Activated naive CD4-positive, alpha-beta T cell treated with anti-CD3 and anti-CD28 coated beads for 36 hours (primary cell): Measurements from ENCODE around the gene GINS3. TPM values are rescaled to one million over a fixed set of nuclear protein-coding genes. Genes with fewer than 3 reads are reported as not detected.

Source experiments
- CTCF ChIA-PET: fragments of 350-600 bp; sonication (Branson Sonifier 250); formaldehyde crosslinking; loops from one replicate; lab custom pipeline; 2021; ENCODE audit warnings: antibody characterized with exemption; lab: Charles Lee
- DNase-seq: peaks from one replicate; pipeline ENCODE4 v3.0.0-alpha.2; 2020
- H3K27ac Mint-ChIP-seq: one replicate; pipeline ENCODE4 v1.8.0; 2021; ENCODE audit warnings: mild to moderate bottlenecking, mixed read lengths
- H3K27me3 Mint-ChIP-seq: one replicate; pipeline ENCODE4 v1.8.0; 2021; ENCODE audit warnings: low read depth, mixed read lengths
- H3K36me3 Mint-ChIP-seq: one replicate; pipeline ENCODE4 v1.8.0; 2021; ENCODE audit warnings: low read depth, mixed read lengths
- H3K4me1 Mint-ChIP-seq: one replicate; pipeline ENCODE4 v1.8.0; 2021; ENCODE audit warnings: low read depth, mixed read lengths
- H3K4me3 Mint-ChIP-seq: one replicate; pipeline ENCODE4 v1.8.0; 2021; ENCODE audit warnings: mild to moderate bottlenecking, moderate library complexity, mixed read lengths
- H3K9me3 Mint-ChIP-seq: one replicate; pipeline ENCODE4 v1.8.0; 2021; ENCODE audit warnings: mixed read lengths
- intact Hi-C: fragments of 100-400 bp; cut with micrococcal nuclease; formaldehyde crosslinking; loops from one replicate; pipeline ENCODE4 v1.15.1; 2023
- total RNA-seq, 2 experiments: library from RNA; stranded (reverse); gene quantifications; one replicate each; pipeline ENCODE4 v1.2.3, GENCODE V29; 2021

Gene GINS3
- total RNA-seq, 2 experiments from 2014 or later: 19.2 to 20.3 TPM

DNA sequence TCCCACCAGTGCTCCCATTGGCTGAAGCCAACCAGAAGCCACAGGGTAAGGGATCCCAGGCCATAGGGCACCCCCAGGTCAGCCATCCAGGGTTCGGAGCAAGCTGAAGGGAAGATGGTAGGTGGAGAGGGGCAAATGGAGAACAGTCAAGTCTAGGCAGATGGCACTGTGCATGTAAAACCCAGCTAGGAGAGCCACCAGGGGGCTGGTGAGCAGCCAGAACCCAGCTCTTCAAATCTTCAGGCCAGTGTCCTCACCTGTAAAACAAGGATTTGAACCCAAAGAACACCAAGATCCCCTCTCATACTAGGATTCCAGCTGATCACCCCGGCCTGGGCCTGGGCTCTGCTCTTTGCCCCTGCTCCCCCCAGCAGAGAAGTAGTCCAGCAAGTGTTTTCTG is 43.5 kb downstream of the GINS3 start:
- H3K9me3 Mint-ChIP-seq: peaks cover 3% of the 10 kb centered on the region
- H3K4me1 Mint-ChIP-seq: no peaks in the 10 kb centered on the region
- no peaks in the 10 kb centered on the region for H3K36me3 Mint-ChIP-seq
- intact Hi-C loops: no loop called here
- no peak overlapping the region for H3K4me3 Mint-ChIP-seq
- H3K27ac Mint-ChIP-seq: no peak overlapping the region
- H3K27me3 Mint-ChIP-seq: no peaks in the 10 kb centered on the region
- CTCF ChIA-PET: no interaction called here
- no peak for DNase-seq

DNA sequence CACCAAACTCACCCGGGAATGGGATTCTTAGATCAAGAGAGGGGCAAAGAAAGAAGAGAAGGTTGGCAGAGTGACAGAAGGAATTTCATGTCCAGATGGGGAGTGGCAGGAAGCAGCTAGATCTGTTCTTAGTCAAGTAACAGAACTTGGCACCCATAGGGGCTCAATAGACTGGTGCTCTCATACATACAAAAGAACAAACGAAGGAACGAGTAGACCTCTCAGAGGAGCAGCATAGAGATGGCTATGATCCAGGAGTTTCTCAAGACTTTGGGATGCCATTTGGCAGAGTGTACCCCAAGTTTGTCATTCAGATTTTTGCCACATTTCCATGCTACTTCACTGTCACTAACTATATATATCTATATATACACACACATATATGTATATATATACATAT is 47.9 kb downstream of the GINS3 start:
- no peak for DNase-seq
- no peak overlapping the region for H3K4me3 Mint-ChIP-seq
- H3K36me3 Mint-ChIP-seq: no peaks in the 10 kb centered on the region
- no peak overlapping the region for H3K27ac Mint-ChIP-seq
- H3K4me1 Mint-ChIP-seq: no peaks in the 10 kb centered on the region
- intact Hi-C loops: no loop called here
- peaks cover 9% of the 10 kb centered on the region for H3K27me3 Mint-ChIP-seq
- CTCF ChIA-PET: interaction anchor here (0.6 kb wide), 1 partner anchor 134 kb away, joined by 3 read pairs; no protein-coding TSS in a partner anchor
- H3K9me3 Mint-ChIP-seq: peaks cover 3% of the 10 kb centered on the region

DNA sequence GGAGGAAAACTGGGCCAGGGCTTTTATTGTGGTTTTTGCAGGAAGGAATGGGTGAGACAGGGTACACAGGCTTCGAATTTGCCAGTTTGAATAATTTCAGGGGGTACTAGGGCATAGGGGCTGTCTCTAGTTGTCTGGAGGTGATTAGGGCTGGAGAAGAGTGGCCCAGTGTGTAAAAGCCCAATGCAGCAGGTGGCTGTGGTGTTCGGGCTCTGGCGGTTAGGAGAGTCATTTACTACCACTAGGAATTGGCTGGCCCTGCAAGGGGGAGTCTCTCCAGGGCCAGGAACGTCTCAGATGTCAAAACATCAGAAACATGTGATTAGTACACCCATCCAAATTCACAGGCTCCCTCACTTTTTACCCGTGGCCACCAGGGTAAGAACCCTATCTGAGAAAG is 50.3 kb downstream of the GINS3 start:
- no peak overlapping the region for H3K27ac Mint-ChIP-seq
- H3K27me3 Mint-ChIP-seq: peaks cover 9% of the 10 kb centered on the region
- H3K36me3 Mint-ChIP-seq: no peaks in the 10 kb centered on the region
- CTCF ChIA-PET: no interaction called here
- intact Hi-C loops: no loop called here
- H3K9me3 Mint-ChIP-seq: peaks cover 2% of the 10 kb centered on the region
- H3K4me1 Mint-ChIP-seq: no peaks in the 10 kb centered on the region
- DNase-seq: no peak
- H3K4me3 Mint-ChIP-seq: no peak overlapping the region

DNA sequence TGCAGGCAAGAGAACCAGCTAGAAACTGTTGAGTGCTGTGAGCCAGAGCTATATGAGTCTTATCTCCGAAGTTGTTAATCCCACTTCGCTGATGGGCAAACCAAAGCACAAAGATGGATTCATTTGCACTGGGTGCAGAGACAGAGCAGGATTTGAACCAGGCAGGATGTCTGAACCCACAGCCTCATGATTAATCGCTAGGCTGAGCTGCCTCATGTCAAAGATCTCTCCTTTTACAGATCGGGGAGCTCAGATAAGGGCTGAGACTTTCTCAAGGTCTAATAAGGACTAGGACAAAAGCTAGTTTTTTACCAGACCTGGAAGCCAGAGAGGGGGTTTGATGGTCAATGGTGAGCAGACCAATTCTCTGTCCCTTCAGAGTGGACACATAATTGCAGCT is 51.5 kb downstream of the GINS3 start:
- no peak overlapping the region for H3K27ac Mint-ChIP-seq
- H3K4me3 Mint-ChIP-seq: no peak overlapping the region
- peaks cover 13% of the 10 kb centered on the region for H3K27me3 Mint-ChIP-seq
- no peaks in the 10 kb centered on the region for H3K9me3 Mint-ChIP-seq
- no peak for DNase-seq
- intact Hi-C loops: no loop called here
- CTCF ChIA-PET: interaction anchor here (0.6 kb wide), 1 partner anchor 107 kb away, joined by 3 read pairs; no protein-coding TSS in a partner anchor
- no peaks in the 10 kb centered on the region for H3K4me1 Mint-ChIP-seq
- no peaks in the 10 kb centered on the region for H3K36me3 Mint-ChIP-seq

DNA sequence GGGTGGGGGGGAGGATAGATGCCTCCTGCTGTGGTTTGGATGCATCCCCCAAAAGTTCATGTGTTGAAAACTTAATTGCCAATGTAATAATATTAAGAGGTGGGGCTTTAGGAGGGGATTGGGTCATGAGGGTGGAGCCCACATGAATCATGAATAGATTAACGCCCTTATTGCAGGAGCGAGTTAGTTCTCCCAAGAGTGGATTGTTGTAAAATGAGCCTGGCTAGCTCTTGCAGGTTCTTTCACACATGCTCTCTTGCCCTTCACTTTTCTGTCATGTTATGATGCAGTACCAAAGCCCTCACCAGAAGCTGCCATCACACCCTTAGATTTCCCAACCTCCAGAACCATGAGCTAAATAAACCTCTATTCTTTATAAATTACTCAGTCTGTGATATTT is 52.0 kb downstream of the GINS3 start:
- H3K9me3 Mint-ChIP-seq: no peaks in the 10 kb centered on the region
- intact Hi-C loops: no loop called here
- no peaks in the 10 kb centered on the region for H3K36me3 Mint-ChIP-seq
- no peak for DNase-seq
- peaks cover 15% of the 10 kb centered on the region for H3K27me3 Mint-ChIP-seq
- H3K4me3 Mint-ChIP-seq: no peak overlapping the region
- H3K4me1 Mint-ChIP-seq: no peaks in the 10 kb centered on the region
- no peak overlapping the region for H3K27ac Mint-ChIP-seq
- CTCF ChIA-PET: interaction anchor here (0.6 kb wide), 1 partner anchor 108 kb away, joined by 3 read pairs; no protein-coding TSS in a partner anchor

DNA sequence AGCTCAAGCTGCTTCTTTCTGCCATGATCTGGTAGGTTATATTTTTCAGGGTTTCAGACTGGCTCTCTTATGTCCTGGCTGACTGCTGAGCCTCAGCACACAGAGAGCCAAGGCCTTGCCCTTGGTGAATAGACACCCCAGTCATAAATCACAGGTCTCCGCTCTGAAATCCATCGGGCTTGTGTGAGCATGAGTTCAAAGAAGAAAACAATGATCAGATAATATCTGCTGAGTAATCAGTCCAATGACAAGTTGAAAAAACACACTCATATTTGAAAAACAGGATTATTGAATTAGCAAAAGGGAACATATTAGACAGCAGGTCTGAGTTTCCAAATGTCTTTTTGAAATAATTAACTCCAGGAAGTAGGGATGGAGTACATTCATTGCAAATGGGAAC is 56.6 kb downstream of the GINS3 start:
- intact Hi-C loops: no loop called here
- Mint-ChIP-seq H3K4me1 (no peaks in the 10 kb centered on the region), H3K9me3 (no peaks in the 10 kb centered on the region), H3K27ac (no peak overlapping the region), H3K27me3 (peaks cover 11% of the 10 kb centered on the region), H3K4me3 (no peak overlapping the region), H3K36me3 (no peaks in the 10 kb centered on the region)
- CTCF ChIA-PET: no interaction called here
- no peak for DNase-seq

DNA sequence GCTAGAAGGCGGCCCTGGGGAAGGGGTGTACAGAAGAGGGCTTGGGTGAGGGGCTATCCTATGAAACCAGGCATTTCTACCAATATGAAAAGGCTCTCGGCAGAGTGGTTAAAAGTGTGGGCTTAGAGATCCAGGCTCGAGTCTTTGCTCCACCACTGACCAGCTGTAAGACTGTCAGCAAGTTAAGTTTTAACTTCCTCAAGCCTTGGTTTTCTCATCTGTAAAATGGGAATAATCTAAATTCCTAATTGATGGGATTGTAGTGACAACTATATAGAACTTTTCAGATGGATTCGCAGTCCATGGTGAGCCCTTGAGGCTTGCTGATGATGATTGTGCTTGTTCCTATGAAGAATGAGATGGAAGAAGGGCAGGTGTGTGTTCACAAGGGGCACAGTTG is 57.0 kb downstream of the GINS3 start:
- Mint-ChIP-seq H3K4me1 (no peaks in the 10 kb centered on the region), H3K36me3 (no peaks in the 10 kb centered on the region), H3K9me3 (no peaks in the 10 kb centered on the region), H3K27me3 (peaks cover 7% of the 10 kb centered on the region), H3K4me3 (no peak overlapping the region), H3K27ac (no peak overlapping the region)
- no peak for DNase-seq
- CTCF ChIA-PET: no interaction called here
- intact Hi-C loops: no loop called here

DNA sequence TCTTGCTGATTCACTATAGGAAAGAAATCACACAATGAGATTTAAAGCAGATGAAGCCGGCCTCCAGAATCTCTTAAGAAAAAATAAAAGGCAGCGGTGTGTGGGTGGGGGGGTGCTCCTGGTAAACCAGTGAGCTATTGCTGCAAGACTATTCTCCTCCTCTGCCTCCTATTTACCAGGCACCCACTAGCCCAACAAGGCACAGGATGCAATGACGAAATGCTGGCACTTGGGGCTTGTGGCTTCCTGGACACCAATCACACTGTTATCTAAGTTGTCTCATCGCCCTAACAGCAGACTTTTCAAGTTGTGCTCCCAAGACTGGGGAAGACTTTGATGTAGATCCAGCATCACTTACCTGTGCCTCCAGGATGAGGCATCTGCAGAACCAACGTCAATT is 57.5 kb downstream of the GINS3 start:
- CTCF ChIA-PET: no interaction called here
- no peak for DNase-seq
- no peaks in the 10 kb centered on the region for H3K4me1 Mint-ChIP-seq
- H3K27me3 Mint-ChIP-seq: peaks cover 6% of the 10 kb centered on the region
- H3K4me3 Mint-ChIP-seq: no peak overlapping the region
- intact Hi-C loops: no loop called here
- no peaks in the 10 kb centered on the region for H3K36me3 Mint-ChIP-seq
- H3K9me3 Mint-ChIP-seq: no peaks in the 10 kb centered on the region
- H3K27ac Mint-ChIP-seq: no peak overlapping the region

DNA sequence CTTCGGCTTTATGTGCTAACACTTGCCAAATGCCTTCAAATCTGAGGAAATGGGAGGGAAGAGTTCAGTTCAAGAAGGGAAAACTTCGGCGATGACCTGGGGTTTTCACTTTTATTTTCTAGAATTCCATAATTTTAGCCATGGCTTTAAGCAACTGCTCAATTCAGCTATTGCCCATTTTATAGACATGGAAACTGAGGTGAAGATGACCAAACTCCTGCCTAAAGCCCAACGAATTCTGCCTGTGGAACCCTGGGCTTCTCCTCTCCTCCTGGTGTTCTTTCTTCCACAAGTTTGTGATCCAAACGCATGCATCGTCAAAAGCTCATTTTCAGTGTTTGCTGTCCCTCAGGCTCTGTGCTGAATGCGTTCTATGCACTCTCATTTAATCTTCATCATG is 58.3 kb downstream of the GINS3 start:
- CTCF ChIA-PET: no interaction called here
- Mint-ChIP-seq H3K36me3 (no peaks in the 10 kb centered on the region), H3K4me3 (no peak overlapping the region), H3K9me3 (no peaks in the 10 kb centered on the region), H3K4me1 (no peaks in the 10 kb centered on the region), H3K27ac (no peak overlapping the region), H3K27me3 (peaks cover 6% of the 10 kb centered on the region)
- intact Hi-C loops: no loop called here
- no peak for DNase-seq

DNA sequence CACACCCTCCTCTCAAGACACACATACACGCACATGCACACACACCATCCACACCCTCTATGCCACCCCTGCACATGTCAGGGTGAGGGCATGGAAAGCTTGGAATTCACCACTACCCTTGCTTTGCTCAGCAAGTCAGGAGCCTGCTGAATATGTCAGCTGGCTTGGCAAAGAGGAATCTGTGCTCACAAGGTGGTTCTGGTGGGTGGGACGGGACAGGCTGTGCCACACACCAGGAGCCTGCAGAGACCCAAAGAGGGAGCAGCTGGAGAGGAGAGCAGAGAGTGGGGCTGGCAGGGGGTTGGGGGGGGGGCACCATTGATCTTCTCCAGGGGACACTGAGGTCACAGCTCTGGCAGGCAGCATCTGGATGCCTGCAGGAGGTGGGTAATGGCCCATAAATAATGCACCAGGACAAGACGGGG is 59.0 kb downstream of the GINS3 start:
- peaks cover 6% of the 10 kb centered on the region for H3K27me3 Mint-ChIP-seq
- CTCF ChIA-PET: no interaction called here
- H3K27ac Mint-ChIP-seq: no peak overlapping the region
- no peaks in the 10 kb centered on the region for H3K4me1 Mint-ChIP-seq
- H3K36me3 Mint-ChIP-seq: no peaks in the 10 kb centered on the region
- no peak for DNase-seq
- H3K9me3 Mint-ChIP-seq: no peaks in the 10 kb centered on the region
- no peak overlapping the region for H3K4me3 Mint-ChIP-seq
- intact Hi-C loops: no loop called here

DNA sequence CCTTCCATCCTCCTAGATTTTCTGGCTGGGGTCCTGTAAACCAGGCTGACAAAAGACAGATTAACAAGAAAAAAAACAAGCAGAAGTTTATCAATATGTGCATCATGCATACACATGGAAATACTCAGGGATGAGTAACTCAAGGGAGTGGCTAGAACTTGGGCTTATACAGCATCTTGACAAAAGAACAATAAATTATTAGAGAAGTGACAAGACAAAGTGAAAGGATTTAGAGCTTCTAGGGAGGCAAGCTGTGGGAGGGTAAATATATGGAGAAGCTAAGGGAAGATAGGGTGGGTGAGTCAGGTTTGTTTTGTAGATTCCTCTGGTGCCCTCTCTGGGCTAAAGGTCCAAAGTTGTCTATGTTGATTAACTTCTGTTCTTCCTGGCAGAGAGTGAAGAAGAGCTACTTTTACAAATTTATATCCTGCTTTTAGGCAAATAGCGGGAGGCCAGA is 59.7 kb downstream of the GINS3 start:
- Mint-ChIP-seq H3K27me3 (peaks cover 6% of the 10 kb centered on the region), H3K4me3 (no peak overlapping the region), H3K9me3 (no peaks in the 10 kb centered on the region), H3K4me1 (no peaks in the 10 kb centered on the region), H3K36me3 (no peaks in the 10 kb centered on the region), H3K27ac (no peak overlapping the region)
- no peak for DNase-seq
- intact Hi-C loops: no loop called here
- CTCF ChIA-PET: interaction anchor here (0.6 kb wide), 1 partner anchor 43 kb away, joined by 3 read pairs; no protein-coding TSS in a partner anchor

DNA sequence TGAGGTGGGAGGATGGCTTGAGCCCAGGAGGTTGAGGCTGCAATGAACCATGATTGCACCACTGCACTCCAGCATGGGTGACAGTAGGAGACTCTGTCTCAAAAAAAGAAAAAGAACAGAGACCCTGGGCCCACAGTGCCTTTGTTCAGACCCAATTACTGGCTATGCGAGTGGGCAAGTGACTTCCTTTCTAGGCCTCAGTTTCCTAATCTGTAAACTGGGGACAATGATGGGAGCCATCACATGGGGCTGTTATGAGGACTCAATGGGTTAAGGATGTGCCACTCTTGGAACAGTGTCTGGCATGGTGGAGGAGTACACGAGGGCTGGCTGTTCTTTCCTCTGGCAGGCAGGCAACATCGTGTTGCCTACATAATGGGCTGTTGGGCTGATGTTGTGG is 60.4 kb downstream of the GINS3 start:
- Mint-ChIP-seq H3K27ac (no peak overlapping the region), H3K4me3 (no peak overlapping the region), H3K27me3 (peaks cover 6% of the 10 kb centered on the region), H3K4me1 (no peaks in the 10 kb centered on the region), H3K9me3 (no peaks in the 10 kb centered on the region), H3K36me3 (no peaks in the 10 kb centered on the region)
- intact Hi-C loops: no loop called here
- CTCF ChIA-PET: interaction anchor here (0.6 kb wide), 1 partner anchor 43 kb away, joined by 3 read pairs; no protein-coding TSS in a partner anchor
- no peak for DNase-seq

DNA sequence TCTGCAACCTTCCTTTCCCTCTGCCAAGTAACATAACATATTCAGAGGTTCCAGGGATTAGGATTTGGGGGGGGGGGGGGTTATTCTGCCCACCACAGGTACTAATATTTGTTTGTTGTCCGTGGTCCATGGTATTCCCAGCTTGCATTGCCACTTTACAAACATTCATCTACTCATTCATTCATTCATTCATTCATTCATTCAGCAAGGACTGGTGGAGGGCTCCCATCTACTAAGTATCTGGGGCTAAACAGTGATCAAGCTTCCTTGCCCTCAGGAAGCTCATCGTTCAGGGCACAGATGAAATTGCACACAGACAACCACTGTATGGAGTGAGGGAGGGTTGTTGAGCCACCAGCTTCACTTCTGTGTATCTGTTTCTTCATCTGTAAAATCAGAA is 61.9 kb downstream of the GINS3 start:
- intact Hi-C loops: no loop called here

More for the DNA sequence above, 61.9 kb downstream of the GINS3 start:
- Mint-ChIP-seq H3K27ac (no peak overlapping the region), H3K36me3 (no peaks in the 10 kb centered on the region), H3K4me1 (peaks cover 3% of the 10 kb centered on the region), H3K4me3 (no peak overlapping the region), H3K9me3 (no peaks in the 10 kb centered on the region), H3K27me3 (no peaks in the 10 kb centered on the region)
- DNase-seq: no peak
- CTCF ChIA-PET: interaction anchor here (0.6 to 0.7 kb wide), 5 partner anchors 23 to 364 kb away, joined by 3 to 5 read pairs (median 3); no protein-coding TSS in a partner anchor
